GM13977 (cell line): Measurements from ENCODE around the gene DDX54.
A peak's percentile ranks its signal among the peaks of the same experiment; 100 is the strongest.

ENCODE experiments used
- DNase-seq: peaks from one replicate; pipeline ENCODE4 v3.0.0; 2012; ENCODE audit warnings: low spot score
- in situ Hi-C: fragments of 300-500 bp; cut with MboI; formaldehyde crosslinking; loops from one replicate; pipeline ENCODE4 v1.12.0; 2022; ENCODE audit warnings: low sequenced_read_pairs, low pct_unique_long_range_greater_than_20kb, mixed read lengths, inconsistent platforms; ENCODE audit not compliant: unreplicated experiment
- TF ChIP-seq, protein P1 (sequence below): IDR thresholded peaks from 2 replicates; pipeline ENCODE4 v1.5.1; 2012; ENCODE audit warnings: mild to moderate bottlenecking, control low read depth; ENCODE audit not compliant: insufficient read depth; ENCODE audit errors: extremely low read depth, missing control alignments

DDX54 gene

DNA sequence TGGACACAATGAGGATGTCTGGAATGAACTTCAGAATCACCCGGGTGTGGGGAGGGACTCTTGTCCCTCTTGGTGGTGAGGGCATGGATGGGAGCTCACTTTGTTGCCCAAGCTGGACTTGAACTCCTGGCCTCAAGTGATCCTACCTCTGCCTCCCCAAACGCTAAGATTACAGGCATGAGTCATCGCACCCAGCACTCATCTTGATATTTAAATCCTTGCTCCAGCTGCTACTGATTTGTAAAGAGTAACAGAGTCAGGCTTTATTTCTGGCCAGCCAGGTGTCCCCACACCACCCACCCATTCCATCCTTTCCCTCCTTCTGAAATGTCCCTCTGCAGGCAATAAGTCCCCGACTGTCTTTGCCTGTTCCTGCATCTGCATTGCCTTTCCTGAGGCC, 4.9 kb downstream of the DDX54 start:
- in situ Hi-C loops: loop anchor here (5.0 to 25.0 kb wide), 2 partner anchors 133 to 232 kb away; partner anchors contain the start of genes SDS and SDSL
- DNase-seq: no peak
- TF ChIP-seq, protein P1, sequence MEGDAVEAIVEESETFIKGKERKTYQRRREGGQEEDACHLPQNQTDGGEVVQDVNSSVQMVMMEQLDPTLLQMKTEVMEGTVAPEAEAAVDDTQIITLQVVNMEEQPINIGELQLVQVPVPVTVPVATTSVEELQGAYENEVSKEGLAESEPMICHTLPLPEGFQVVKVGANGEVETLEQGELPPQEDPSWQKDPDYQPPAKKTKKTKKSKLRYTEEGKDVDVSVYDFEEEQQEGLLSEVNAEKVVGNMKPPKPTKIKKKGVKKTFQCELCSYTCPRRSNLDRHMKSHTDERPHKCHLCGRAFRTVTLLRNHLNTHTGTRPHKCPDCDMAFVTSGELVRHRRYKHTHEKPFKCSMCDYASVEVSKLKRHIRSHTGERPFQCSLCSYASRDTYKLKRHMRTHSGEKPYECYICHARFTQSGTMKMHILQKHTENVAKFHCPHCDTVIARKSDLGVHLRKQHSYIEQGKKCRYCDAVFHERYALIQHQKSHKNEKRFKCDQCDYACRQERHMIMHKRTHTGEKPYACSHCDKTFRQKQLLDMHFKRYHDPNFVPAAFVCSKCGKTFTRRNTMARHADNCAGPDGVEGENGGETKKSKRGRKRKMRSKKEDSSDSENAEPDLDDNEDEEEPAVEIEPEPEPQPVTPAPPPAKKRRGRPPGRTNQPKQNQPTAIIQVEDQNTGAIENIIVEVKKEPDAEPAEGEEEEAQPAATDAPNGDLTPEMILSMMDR: no peak

DNA sequence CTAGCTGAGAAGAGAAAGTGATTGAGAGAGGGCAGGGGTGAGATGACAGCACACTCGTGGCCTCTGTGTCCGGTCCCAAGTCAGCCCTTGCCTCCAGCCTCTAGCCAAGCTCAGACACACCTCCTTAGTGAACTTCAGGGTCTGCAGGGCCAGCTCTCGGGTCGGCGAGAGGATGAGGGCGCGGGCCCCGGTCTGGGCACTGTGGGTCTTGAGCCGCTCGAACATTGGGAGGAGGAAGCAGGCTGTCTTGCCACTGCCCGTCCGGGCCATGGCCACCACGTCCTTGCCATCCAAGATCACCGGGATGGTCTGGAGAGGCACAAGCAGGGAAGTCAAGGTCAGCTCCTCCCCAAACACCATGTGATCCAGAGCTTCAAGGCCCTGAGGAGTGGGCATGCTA, 6.3 kb downstream of the DDX54 start:
- in situ Hi-C loops: loop anchor here (25.0 kb wide), 1 partner anchor 233 kb away; the partner anchor contains the start of genes SDS and SDSL
- DNase-seq: no peak
- TF ChIP-seq, protein P1: no peak

DNA sequence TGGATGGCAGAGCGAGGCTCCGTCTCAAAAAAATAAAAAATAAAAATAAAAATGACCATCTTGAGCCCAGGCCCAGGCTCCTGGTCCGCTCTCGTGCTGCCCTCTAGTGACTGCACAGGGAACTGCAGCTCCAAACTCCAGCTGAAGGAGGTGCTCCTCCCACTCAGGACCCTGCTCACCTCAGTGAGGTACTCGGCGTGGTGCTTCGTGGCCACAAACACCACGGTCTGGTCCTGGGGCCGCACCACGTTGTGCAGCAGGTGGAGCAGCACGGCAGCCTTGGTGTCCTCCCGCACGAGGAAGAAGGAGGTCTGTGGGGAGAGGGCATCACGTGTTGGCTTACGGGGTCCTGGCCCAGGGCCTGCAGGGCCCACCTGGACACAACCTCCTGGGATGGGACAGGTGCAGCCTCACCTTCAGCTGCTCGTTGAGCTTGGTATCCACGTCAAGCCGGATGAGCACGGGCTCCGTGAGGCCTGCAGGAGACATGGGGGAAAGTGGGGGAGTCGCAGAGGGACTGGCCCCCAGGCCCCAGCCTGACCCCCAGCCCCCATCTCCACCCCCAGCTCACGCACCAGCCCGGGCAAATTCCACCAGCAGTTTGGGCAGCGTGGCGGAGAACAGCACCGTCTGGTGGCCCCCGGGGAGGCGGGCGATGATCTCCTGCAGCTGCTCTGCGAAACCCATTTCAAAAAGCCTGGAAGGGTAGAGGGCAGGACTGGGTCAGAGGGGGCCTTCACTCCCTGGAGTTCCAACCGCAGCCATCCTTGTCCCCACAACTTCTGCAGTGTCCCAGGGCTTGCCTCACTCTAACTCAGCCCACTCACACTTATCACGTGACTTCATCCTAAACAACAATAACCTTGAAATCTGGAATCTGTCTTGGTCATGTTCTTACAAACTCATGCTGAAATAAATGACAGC, 10.6 kb downstream of the DDX54 start:
- peak; percentile 91 for DNase-seq
- in situ Hi-C loops: loop anchor here (25.0 kb wide), 1 partner anchor 238 kb away; the partner anchor contains the start of genes SDS and SDSL
- TF ChIP-seq, protein P1: peak; percentile 98

DNA sequence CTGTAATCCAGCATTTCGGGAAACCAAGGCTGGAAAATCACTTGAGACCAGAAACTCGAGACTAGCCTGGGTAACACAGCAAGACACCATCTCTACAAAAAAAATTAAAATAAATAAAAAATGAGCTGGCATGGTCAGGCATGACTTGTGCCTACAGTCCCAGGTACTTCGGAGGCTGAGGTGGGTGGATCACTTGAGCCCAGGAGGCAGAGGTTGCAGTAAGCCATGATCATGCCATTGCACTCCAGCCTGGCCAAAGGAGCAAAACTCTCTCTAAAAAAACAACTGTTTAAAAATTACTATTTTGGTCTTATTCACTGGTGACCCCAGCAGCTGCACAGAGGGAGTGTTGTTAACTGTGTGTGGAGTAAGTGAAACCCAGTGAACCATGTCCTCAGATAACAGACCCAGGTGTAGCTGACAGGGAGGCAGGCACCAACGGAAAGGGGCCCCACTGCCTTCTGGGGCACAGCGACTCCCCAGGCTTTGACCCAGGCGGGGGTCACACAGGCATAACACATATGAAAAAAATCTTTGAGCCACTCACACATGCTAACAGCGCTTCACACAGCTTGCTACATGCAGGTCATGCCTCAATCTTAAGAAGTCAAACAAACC, 12.1 kb downstream of the DDX54 start:
- in situ Hi-C loops: no loop called here
- TF ChIP-seq, protein P1: no peak
- peak; percentile 73 for DNase-seq

DNA sequence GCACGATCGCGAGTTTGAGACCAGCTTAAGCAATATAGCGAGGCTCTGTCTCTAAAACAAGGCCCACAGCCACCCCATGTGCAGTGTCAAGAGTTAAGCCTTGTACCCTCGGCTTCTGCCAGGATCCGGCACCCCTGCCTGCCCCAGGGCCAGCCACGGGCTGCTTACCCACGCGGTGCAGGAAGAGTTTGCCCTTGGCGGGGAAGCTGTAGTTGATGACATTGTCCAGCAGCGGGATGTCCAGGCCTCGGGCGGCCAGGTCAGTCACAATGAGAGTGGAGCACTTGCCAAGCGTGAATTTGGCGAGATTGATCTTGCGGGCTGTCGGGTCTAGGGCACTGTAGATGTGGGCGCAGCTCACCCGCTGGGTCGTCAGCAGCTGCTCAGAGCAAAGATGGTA, 13.1 kb downstream of the DDX54 start:
- TF ChIP-seq, protein P1: no peak
- DNase-seq: no peak
- in situ Hi-C loops: no loop called here

DNA sequence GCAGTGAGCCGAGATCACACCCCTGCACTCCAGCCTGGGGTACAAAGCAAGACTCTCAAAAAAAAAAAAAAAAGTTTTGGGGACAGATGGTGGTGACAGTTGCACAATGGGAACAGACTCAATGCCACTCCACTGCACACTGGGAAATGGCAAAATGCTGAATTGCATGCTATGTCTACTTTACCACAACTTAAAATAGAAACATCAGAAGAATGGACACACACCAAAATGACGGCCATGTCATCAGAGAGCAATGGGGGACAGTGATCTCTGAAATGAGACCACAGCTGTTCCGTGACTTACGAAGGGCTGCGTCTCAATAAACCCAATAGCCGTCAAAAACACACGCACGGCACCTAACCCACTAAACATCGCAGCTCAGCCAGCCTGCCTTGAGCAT, 13.7 kb downstream of the DDX54 start:
- TF ChIP-seq, protein P1: no peak
- DNase-seq: no peak
- in situ Hi-C loops: no loop called here
